GM19372 (cell line): Measurements from ENCODE around the gene SOS2.

Experiments
- ATAC-seq: cut with Tn5 transposase; IDR thresholded peaks from one replicate; pipeline ENCODE4 v1.9.1; 2021; ENCODE audit warnings: mild to moderate bottlenecking, low read depth, moderate library complexity; ENCODE audit not compliant: unreplicated experiment

Gene SOS2

GRCh38 chr14:50121486-50121885 lies 109.9 kb downstream of the SOS2 start:
- ATAC-seq: no peak

GRCh38 chr14:50117456-50117855 lies 113.9 kb downstream of the SOS2 start:
- no peak for ATAC-seq

- ATAC-seq: no peak
Observed at GRCh38 chr14:50116966-50117365, 114.4 kb downstream of the SOS2 start.

GRCh38 chr14:50116181-50116956 lies 115.0 kb downstream of the SOS2 start, which contains the start of gene VCPKMT:
VCPKMT (minus strand) TSS chr14:50116572; CDS start chr14:50116552, 20 bp downstream.
- peak; percentile 99 for ATAC-seq

GRCh38 chr14:50113381-50114035 lies 117.9 kb downstream of the SOS2 start:
- ATAC-seq: no peak

- ATAC-seq: no peak
Observed at GRCh38 chr14:50110323-50111037, 120.9 kb downstream of the SOS2 start.

- ATAC-seq: no peak
Observed at GRCh38 chr14:50109342-50109741, 122.0 kb downstream of the SOS2 start.

GRCh38 chr14:50107850-50108249 lies 123.5 kb downstream of the SOS2 start:
- ATAC-seq: no peak

GRCh38 chr14:50106178-50106577 lies 125.2 kb downstream of the SOS2 start:
- no peak for ATAC-seq

GRCh38 chr14:50103558-50103957 lies 127.8 kb downstream of the SOS2 start:
- ATAC-seq: no peak

GRCh38 chr14:50101417-50101816 lies 130.0 kb downstream of the SOS2 start:
- no peak for ATAC-seq

GRCh38 chr14:50100805-50101204 lies 130.6 kb downstream of the SOS2 start:
- ATAC-seq: no peak

- no peak for ATAC-seq
Observed at GRCh38 chr14:50099335-50099734, 132.0 kb downstream of the SOS2 start.

GRCh38 chr14:50095895-50096294 lies 135.5 kb downstream of the SOS2 start:
- no peak for ATAC-seq

- ATAC-seq: no peak
Observed at GRCh38 chr14:50094056-50094755, 137.2 kb downstream of the SOS2 start.

GRCh38 chr14:50093496-50093895 lies 137.9 kb downstream of the SOS2 start:
- ATAC-seq: no peak

- ATAC-seq: no peak
Observed at GRCh38 chr14:50092006-50092555, 139.3 kb downstream of the SOS2 start.

GRCh38 chr14:50091240-50091913 lies 140.0 kb downstream of the SOS2 start:
- no peak for ATAC-seq

GRCh38 chr14:50089208-50089607 lies 142.2 kb downstream of the SOS2 start:
- ATAC-seq: no peak

- ATAC-seq: no peak
Observed at GRCh38 chr14:50088731-50089130, 142.6 kb downstream of the SOS2 start.
